Breast epithelium (tissue), 4 donors: ENCODE measurements around the gene PTPRN2. TPM values are rescaled to one million over a fixed set of nuclear protein-coding genes. Genes with fewer than 3 reads are reported as not detected.

Source experiments
- DNase-seq, 2 donors: peaks; one replicate each; pipeline ENCODE4 v3.0.0-alpha.2; 2019; ENCODE audit warnings: low spot score in 2 of 2
- H3K27ac ChIP-seq, 2 donors: fragments of 200-600 bp; sonication (generic) in 1 of 2; one replicate each; pipeline ENCODE4 v1.5.1; 2016 to 2019; ENCODE audit warnings: mild to moderate bottlenecking in 1 of 2
- H3K27me3 ChIP-seq, 2 donors: fragments of 200-600 bp; sonication (generic) in 1 of 2; one replicate each; pipeline versions ENCODE4 v1.5.1 to v1.6.0; 2017 to 2019; ENCODE audit warnings: control low read depth in 1 of 2, mild to moderate bottlenecking in 1 of 2
- H3K36me3 ChIP-seq: fragments of 200-600 bp; one replicate; pipeline ENCODE4 v1.5.1; 2019
- H3K4me1 ChIP-seq, 2 donors: fragments of 200-600 bp; sonication (generic); one replicate each; pipeline ENCODE4 v1.5.1; 2016 to 2019; ENCODE audit warnings: control low read depth in 1 of 2
- H3K4me3 ChIP-seq, 3 donors: fragments of 200-600 bp; sonication (generic); 1 replicate in 2 of 3; 2 replicates in 1 of 3; pipeline ENCODE4 v1.5.1; 2016 to 2019; ENCODE audit warnings: mild to moderate bottlenecking in 3 of 3, moderate library complexity in 2 of 3
- H3K9me3 ChIP-seq, 2 donors: fragments of 200-600 bp; sonication (generic) in 1 of 2; one replicate each; pipeline ENCODE4 v1.5.1; 2016 to 2019; ENCODE audit warnings: control low read depth in 1 of 2
- CTCF ChIP-seq, 3 donors: fragments of 450-650 bp; IDR thresholded peaks; one replicate each; pipeline ENCODE4 v1.5.1; 2016 to 2017; ENCODE audit warnings: antibody characterized with exemption in 3 of 3, mild to moderate bottlenecking in 3 of 3, moderate library complexity in 3 of 3
- POLR2A ChIP-seq: fragments of 450-650 bp; IDR thresholded peaks from one replicate; pipeline ENCODE4 v1.6.1; 2016; ENCODE audit warnings: antibody characterized with exemption, mild to moderate bottlenecking, moderate library complexity
- POLR2AphosphoS5 ChIP-seq, 3 donors: sonication (generic); formaldehyde crosslinking; IDR thresholded peaks; one replicate each; pipeline ENCODE4 v1.6.1; 2017; ENCODE audit warnings: antibody characterized with exemption in 3 of 3
- intact Hi-C: fragments of 100-400 bp; cut with DNase I; formaldehyde crosslinking; loops from one replicate; pipeline ENCODE4 v1.15.1; 2023; ENCODE audit warnings: low total_unique reads
- total RNA-seq, 3 donors: library from RNA; depleted of rRNA; stranded (reverse); fragments of >200 nt; gene quantifications; one replicate each; pipeline ENCODE4 v1.1.0, GENCODE V29; 2016

Gene PTPRN2
- total RNA-seq, 3 donors from 2014 or later, result 1.6 to 2.2 (median 2.2) TPM

GRCh38 chr7:158401295-158401694 is 186.3 kb downstream of the PTPRN2 start:
- peaks cover 0 to 16% of the 10 kb centered on the region in 2 donors for H3K27me3 ChIP-seq
- intact Hi-C loops, result no loop called here
- TF ChIP-seq POLR2AphosphoS5 (IDR thresholded peaks at IDR 0.05) (no peak), POLR2A (no peak), CTCF (IDR thresholded peaks at IDR 0.05) (no peak)
- no peaks in the 10 kb centered on the region for H3K36me3 ChIP-seq
- H3K27ac ChIP-seq, result no peak overlapping the region
- H3K4me3 ChIP-seq, result no peak overlapping the region
- H3K9me3 ChIP-seq, result peaks cover 0 to 11% of the 10 kb centered on the region in 2 donors
- DNase-seq, result no peak
- H3K4me1 ChIP-seq, result no peaks in the 10 kb centered on the region

GRCh38 chr7:158400601-158401225 is 186.9 kb downstream of the PTPRN2 start:
- Histone ChIP-seq H3K36me3 (no peaks in the 10 kb centered on the region), H3K27me3 (peaks cover 0 to 16% of the 10 kb centered on the region in 2 donors), H3K27ac (no peak overlapping the region), H3K4me3 (no peak overlapping the region), H3K4me1 (no peaks in the 10 kb centered on the region), H3K9me3 (peaks cover 0 to 11% of the 10 kb centered on the region in 2 donors)
- DNase-seq, result no peak
- TF ChIP-seq POLR2AphosphoS5 (IDR thresholded peaks at IDR 0.05) (no peak), CTCF (IDR thresholded peaks at IDR 0.05) (no peak), POLR2A (no peak)
- intact Hi-C loops, result no loop called here

GRCh38 chr7:158399762-158400161 is 187.9 kb downstream of the PTPRN2 start:
- intact Hi-C loops, result no loop called here
- peaks cover 0 to 11% of the 10 kb centered on the region in 2 donors for H3K9me3 ChIP-seq
- no peaks in the 10 kb centered on the region for H3K36me3 ChIP-seq
- no peak overlapping the region for H3K4me3 ChIP-seq
- no peak for DNase-seq
- TF ChIP-seq POLR2A (no peak), CTCF (IDR thresholded peaks at IDR 0.05) (no peak), POLR2AphosphoS5 (IDR thresholded peaks at IDR 0.05) (no peak)
- H3K27ac ChIP-seq, result no peak overlapping the region
- H3K4me1 ChIP-seq, result no peaks in the 10 kb centered on the region
- peaks cover 0 to 16% of the 10 kb centered on the region in 2 donors for H3K27me3 ChIP-seq

- intact Hi-C loops, result no loop called here
- TF ChIP-seq POLR2AphosphoS5 (IDR thresholded peaks at IDR 0.05) (no peak), CTCF (IDR thresholded peaks at IDR 0.05) (no peak), POLR2A (no peak)
- no peak overlapping the region for H3K27ac ChIP-seq
- peaks cover 0 to 9% of the 10 kb centered on the region in 2 donors for H3K27me3 ChIP-seq
- H3K9me3 ChIP-seq, result peaks cover 0 to 11% of the 10 kb centered on the region in 2 donors
- H3K4me1 ChIP-seq, result no peaks in the 10 kb centered on the region
- H3K4me3 ChIP-seq, result no peak overlapping the region
- DNase-seq, result no peak
- H3K36me3 ChIP-seq, result no peaks in the 10 kb centered on the region
These were observed 188.9 kb downstream of the PTPRN2 start for GRCh38 chr7:158398750-158399149.

GRCh38 chr7:158397885-158398284 is 189.7 kb downstream of the PTPRN2 start:
- no peak for DNase-seq
- intact Hi-C loops, result no loop called here
- Histone ChIP-seq H3K4me3 (no peak overlapping the region), H3K27me3 (peaks cover 0 to 10% of the 10 kb centered on the region in 2 donors), H3K36me3 (no peaks in the 10 kb centered on the region), H3K9me3 (peaks cover 0 to 11% of the 10 kb centered on the region in 2 donors), H3K27ac (no peak overlapping the region), H3K4me1 (no peaks in the 10 kb centered on the region)
- no peak for TF ChIP-seq CTCF (IDR thresholded peaks at IDR 0.05)
- no peak for TF ChIP-seq POLR2A
- TF ChIP-seq POLR2AphosphoS5 (IDR thresholded peaks at IDR 0.05), result no peak
